Measurements from ENCODE around the gene ANKRD44.

GRCh38 chr2:197141702-197142473 lies 168.7 kb downstream of the ANKRD44 start:
- TF ChIP-seq CTCF (IDR thresholded peaks at IDR 0.05; ENCODE audit: borderline replicate concordance, extremely low read depth, low read length, poor library complexity, severe bottlenecking): no peak
- no peak for TF ChIP-seq EZH2 (IDR thresholded peaks at IDR 0.05; ENCODE audit: borderline replicate concordance, low read depth, low read length, severe bottlenecking)
